B cell (primary cell): ENCODE results near the gene TIGD6.

Experiments
- CTCF ChIP-seq: fragments of 200-600 bp; IDR thresholded peaks from one replicate; pipeline ENCODE4 v1.8.0; 2022; ENCODE audit warnings: antibody characterized with exemption, mild to moderate bottlenecking
- EZH2 ChIP-seq: IDR thresholded peaks from 2 replicates; pipeline ENCODE4 v1.6.1; 2012; ENCODE audit warnings: borderline replicate concordance, low read depth, mild to moderate bottlenecking, moderate library complexity, low read length; ENCODE audit not compliant: insufficient read depth, poor library complexity, severe bottlenecking

GRCh38 chr5:150023136-150023535, 22.7 kb upstream of the TIGD6 start:
- TF ChIP-seq CTCF (no peak), EZH2 (no peak)
